ENCODE results near the gene TAC4.

DNA sequence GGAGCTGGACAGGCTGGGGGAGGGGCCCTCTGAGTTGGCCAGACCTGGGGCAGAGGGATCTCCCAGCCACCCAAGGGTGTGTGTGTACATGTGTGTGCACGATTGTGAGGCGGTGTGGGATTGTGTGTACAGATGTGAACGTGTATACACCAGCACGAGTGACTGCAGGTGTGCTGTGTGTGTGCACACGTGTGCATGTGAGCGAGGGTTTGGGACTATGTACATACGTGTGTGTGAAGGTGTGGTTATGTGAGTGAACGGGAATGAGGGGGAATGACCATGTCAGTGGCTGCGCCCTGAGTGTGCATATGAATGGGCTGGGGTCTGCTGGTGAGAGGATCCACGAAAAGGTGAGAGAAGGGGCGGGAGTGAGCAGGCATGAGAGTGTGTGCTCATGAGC, 22.4 kb upstream of the TAC4 start:
- no peak for TF ChIP-seq EZH2 (IDR thresholded peaks at IDR 0.05; ENCODE audit: low read depth, unreplicated experiment)
- TF ChIP-seq, protein P1, sequence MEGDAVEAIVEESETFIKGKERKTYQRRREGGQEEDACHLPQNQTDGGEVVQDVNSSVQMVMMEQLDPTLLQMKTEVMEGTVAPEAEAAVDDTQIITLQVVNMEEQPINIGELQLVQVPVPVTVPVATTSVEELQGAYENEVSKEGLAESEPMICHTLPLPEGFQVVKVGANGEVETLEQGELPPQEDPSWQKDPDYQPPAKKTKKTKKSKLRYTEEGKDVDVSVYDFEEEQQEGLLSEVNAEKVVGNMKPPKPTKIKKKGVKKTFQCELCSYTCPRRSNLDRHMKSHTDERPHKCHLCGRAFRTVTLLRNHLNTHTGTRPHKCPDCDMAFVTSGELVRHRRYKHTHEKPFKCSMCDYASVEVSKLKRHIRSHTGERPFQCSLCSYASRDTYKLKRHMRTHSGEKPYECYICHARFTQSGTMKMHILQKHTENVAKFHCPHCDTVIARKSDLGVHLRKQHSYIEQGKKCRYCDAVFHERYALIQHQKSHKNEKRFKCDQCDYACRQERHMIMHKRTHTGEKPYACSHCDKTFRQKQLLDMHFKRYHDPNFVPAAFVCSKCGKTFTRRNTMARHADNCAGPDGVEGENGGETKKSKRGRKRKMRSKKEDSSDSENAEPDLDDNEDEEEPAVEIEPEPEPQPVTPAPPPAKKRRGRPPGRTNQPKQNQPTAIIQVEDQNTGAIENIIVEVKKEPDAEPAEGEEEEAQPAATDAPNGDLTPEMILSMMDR (conservative IDR thresholded peaks at IDR 0.05; ENCODE audit: low read depth in 2 of 2): no peak
- TF ChIP-seq, protein P2, sequence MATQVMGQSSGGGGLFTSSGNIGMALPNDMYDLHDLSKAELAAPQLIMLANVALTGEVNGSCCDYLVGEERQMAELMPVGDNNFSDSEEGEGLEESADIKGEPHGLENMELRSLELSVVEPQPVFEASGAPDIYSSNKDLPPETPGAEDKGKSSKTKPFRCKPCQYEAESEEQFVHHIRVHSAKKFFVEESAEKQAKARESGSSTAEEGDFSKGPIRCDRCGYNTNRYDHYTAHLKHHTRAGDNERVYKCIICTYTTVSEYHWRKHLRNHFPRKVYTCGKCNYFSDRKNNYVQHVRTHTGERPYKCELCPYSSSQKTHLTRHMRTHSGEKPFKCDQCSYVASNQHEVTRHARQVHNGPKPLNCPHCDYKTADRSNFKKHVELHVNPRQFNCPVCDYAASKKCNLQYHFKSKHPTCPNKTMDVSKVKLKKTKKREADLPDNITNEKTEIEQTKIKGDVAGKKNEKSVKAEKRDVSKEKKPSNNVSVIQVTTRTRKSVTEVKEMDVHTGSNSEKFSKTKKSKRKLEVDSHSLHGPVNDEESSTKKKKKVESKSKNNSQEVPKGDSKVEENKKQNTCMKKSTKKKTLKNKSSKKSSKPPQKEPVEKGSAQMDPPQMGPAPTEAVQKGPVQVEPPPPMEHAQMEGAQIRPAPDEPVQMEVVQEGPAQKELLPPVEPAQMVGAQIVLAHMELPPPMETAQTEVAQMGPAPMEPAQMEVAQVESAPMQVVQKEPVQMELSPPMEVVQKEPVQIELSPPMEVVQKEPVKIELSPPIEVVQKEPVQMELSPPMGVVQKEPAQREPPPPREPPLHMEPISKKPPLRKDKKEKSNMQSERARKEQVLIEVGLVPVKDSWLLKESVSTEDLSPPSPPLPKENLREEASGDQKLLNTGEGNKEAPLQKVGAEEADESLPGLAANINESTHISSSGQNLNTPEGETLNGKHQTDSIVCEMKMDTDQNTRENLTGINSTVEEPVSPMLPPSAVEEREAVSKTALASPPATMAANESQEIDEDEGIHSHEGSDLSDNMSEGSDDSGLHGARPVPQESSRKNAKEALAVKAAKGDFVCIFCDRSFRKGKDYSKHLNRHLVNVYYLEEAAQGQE (IDR thresholded peaks at IDR 0.05; ENCODE audit: unreplicated experiment): no peak
- no peak for TF ChIP-seq POLR2AphosphoS5 (IDR thresholded peaks at IDR 0.05; ENCODE audit: low read depth)
- TF ChIP-seq EZH2phosphoT487 (IDR thresholded peaks at IDR 0.05; ENCODE audit: unreplicated experiment): no peak
- no peak for TF ChIP-seq STAT1 (IDR thresholded peaks at IDR 0.05; ENCODE audit: unreplicated experiment)
- TF ChIP-seq JUNB (IDR thresholded peaks at IDR 0.05; ENCODE audit: unreplicated experiment): no peak
- TF ChIP-seq CREB1 (CRISPR knock-in tag; IDR thresholded peaks at IDR 0.05; ENCODE audit: low read depth): no peak
- no peak for TF ChIP-seq ZNF331 (CRISPR knock-in tag; IDR thresholded peaks at IDR 0.05; ENCODE audit: low read depth)
- TF ChIP-seq, protein P3, sequence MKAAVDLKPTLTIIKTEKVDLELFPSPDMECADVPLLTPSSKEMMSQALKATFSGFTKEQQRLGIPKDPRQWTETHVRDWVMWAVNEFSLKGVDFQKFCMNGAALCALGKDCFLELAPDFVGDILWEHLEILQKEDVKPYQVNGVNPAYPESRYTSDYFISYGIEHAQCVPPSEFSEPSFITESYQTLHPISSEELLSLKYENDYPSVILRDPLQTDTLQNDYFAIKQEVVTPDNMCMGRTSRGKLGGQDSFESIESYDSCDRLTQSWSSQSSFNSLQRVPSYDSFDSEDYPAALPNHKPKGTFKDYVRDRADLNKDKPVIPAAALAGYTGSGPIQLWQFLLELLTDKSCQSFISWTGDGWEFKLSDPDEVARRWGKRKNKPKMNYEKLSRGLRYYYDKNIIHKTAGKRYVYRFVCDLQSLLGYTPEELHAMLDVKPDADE (IDR thresholded peaks at IDR 0.05): no peak
- TF ChIP-seq NANOG (IDR thresholded peaks at IDR 0.05; ENCODE audit: borderline replicate concordance): no peak
- TF ChIP-seq, protein P4, sequence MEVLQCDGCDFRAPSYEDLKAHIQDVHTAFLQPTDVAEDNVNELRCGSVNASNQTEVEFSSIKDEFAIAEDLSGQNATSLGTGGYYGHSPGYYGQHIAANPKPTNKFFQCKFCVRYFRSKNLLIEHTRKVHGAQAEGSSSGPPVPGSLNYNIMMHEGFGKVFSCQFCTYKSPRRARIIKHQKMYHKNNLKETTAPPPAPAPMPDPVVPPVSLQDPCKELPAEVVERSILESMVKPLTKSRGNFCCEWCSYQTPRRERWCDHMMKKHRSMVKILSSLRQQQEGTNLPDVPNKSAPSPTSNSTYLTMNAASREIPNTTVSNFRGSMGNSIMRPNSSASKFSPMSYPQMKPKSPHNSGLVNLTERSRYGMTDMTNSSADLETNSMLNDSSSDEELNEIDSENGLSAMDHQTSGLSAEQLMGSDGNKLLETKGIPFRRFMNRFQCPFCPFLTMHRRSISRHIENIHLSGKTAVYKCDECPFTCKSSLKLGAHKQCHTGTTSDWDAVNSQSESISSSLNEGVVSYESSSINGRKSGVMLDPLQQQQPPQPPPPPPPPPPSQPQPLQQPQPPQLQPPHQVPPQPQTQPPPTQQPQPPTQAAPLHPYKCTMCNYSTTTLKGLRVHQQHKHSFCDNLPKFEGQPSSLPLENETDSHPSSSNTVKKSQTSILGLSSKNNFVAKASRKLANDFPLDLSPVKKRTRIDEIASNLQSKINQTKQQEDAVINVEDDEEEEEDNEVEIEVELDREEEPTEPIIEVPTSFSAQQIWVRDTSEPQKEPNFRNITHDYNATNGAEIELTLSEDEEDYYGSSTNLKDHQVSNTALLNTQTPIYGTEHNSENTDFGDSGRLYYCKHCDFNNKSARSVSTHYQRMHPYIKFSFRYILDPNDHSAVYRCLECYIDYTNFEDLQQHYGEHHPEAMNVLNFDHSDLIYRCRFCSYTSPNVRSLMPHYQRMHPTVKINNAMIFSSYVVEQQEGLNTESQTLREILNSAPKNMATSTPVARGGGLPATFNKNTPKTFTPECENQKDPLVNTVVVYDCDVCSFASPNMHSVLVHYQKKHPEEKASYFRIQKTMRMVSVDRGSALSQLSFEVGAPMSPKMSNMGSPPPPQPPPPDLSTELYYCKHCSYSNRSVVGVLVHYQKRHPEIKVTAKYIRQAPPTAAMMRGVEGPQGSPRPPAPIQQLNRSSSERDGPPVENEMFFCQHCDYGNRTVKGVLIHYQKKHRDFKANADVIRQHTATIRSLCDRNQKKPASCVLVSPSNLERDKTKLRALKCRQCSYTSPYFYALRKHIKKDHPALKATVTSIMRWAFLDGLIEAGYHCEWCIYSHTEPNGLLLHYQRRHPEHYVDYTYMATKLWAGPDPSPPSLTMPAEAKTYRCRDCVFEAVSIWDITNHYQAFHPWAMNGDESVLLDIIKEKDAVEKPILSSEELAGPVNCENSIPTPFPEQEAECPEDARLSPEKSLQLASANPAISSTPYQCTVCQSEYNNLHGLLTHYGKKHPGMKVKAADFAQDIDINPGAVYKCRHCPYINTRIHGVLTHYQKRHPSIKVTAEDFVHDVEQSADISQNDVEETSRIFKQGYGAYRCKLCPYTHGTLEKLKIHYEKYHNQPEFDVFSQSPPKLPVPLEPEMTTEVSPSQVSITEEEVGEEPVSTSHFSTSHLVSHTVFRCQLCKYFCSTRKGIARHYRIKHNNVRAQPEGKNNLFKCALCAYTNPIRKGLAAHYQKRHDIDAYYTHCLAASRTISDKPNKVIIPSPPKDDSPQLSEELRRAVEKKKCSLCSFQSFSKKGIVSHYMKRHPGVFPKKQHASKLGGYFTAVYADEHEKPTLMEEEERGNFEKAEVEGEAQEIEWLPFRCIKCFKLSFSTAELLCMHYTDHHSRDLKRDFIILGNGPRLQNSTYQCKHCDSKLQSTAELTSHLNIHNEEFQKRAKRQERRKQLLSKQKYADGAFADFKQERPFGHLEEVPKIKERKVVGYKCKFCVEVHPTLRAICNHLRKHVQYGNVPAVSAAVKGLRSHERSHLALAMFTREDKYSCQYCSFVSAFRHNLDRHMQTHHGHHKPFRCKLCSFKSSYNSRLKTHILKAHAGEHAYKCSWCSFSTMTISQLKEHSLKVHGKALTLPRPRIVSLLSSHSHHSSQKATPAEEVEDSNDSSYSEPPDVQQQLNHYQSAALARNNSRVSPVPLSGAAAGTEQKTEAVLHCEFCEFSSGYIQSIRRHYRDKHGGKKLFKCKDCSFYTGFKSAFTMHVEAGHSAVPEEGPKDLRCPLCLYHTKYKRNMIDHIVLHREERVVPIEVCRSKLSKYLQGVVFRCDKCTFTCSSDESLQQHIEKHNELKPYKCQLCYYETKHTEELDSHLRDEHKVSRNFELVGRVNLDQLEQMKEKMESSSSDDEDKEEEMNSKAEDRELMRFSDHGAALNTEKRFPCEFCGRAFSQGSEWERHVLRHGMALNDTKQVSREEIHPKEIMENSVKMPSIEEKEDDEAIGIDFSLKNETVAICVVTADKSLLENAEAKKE (CRISPR knock-in tag; IDR thresholded peaks at IDR 0.05): no peak
